Stomach smooth muscle (tissue), 2 donors: ENCODE data around the gene SMIM10L2A.
"Not testable (repeated sequence)": the region's sequence is repeated elsewhere in the genome, so short reads cannot be mapped to it uniquely, and the experiment has no call there.

ENCODE experiments used
- H3K27ac ChIP-seq: one replicate; pipeline ENCODE4 v1.7.0; 2013; ENCODE audit warnings: mild to moderate bottlenecking, low read length, inconsistent platforms
- H3K27me3 ChIP-seq, 2 donors: one replicate each; pipeline ENCODE4 v1.7.0; 2013; ENCODE audit warnings: low read length in 2 of 2; ENCODE audit not compliant: insufficient read depth in 2 of 2, control insufficient read depth in 1 of 2
- H3K36me3 ChIP-seq, 2 donors: one replicate each; pipeline ENCODE4 v1.7.0; 2013; ENCODE audit warnings: low read length in 2 of 2; ENCODE audit not compliant: control insufficient read depth in 2 of 2, insufficient read depth in 2 of 2
- H3K4me1 ChIP-seq: one replicate; pipeline ENCODE4 v1.7.0; 2013; ENCODE audit warnings: low read length; ENCODE audit not compliant: control insufficient read depth, insufficient read depth
- H3K4me3 ChIP-seq, 2 donors: one replicate each; pipeline ENCODE4 v1.7.0; 2013; ENCODE audit warnings: low read length in 2 of 2
- H3K9ac ChIP-seq, 2 donors: one replicate each; pipeline ENCODE4 v1.7.0; 2013; ENCODE audit warnings: low read length in 2 of 2, mild to moderate bottlenecking in 1 of 2
- H3K9me3 ChIP-seq, 2 donors: one replicate each; pipeline ENCODE4 v1.7.0; 2013; ENCODE audit warnings: low read length in 2 of 2; ENCODE audit not compliant: control insufficient read depth in 2 of 2
- donor health status: healthy.
- donor health status: Pancreatic carcinoma.

The SMIM10L2A gene

DNA sequence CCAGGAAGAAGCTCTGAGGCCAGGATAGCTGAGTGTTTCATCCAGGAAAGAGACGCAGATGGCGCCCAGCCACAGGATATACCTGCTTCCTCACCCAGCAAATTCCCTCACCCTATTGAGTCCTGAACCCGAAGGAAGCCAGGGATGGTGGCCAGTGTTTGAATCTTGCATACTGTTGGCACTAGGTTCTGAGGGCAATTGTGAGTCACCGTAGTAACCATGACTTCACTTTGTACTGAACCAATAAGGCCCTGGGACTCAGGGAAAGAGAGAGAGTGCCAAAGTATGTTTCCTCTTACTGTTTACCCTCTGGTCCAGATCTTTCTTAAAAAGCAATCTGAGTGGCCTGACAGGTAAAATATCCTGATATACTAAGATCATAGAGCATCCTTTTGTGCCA is 25.6 kb upstream of the SMIM10L2A start:
- H3K27ac ChIP-seq = no peak overlapping the region
- no peak overlapping the region for H3K9ac ChIP-seq
- H3K9me3 ChIP-seq = no peaks in the 10 kb centered on the region
- no peaks in the 10 kb centered on the region for H3K4me1 ChIP-seq
- no peaks in the 10 kb centered on the region for H3K36me3 ChIP-seq
- peaks cover 0 to 3% of the 10 kb centered on the region in 2 donors for H3K27me3 ChIP-seq
- H3K4me3 ChIP-seq = no peak overlapping the region

DNA sequence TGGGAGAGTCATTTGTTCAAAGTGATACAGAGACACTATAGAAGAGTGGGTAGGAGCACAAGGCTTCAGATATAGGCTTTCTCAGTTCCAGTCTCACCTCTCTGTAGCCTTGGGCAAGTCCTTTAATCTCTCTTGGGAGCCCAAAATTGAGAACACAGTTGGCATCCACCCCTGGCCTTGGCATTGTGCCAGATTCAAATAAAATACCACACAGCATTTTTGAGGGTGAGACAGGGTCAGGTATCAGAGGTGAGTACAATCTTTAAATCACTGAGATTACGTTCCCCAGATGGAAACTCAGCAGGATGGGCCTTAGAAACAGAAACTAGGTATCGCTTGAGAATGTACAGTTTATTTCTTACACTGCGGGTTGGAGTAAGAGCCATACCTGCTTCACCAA is 25.2 kb upstream of the SMIM10L2A start:
- H3K9ac ChIP-seq = no peak overlapping the region
- H3K4me1 ChIP-seq = no peaks in the 10 kb centered on the region
- no peak overlapping the region for H3K4me3 ChIP-seq
- H3K27me3 ChIP-seq = peaks cover 0 to 3% of the 10 kb centered on the region in 2 donors
- H3K9me3 ChIP-seq = no peaks in the 10 kb centered on the region
- H3K36me3 ChIP-seq = no peaks in the 10 kb centered on the region
- no peak overlapping the region for H3K27ac ChIP-seq

DNA sequence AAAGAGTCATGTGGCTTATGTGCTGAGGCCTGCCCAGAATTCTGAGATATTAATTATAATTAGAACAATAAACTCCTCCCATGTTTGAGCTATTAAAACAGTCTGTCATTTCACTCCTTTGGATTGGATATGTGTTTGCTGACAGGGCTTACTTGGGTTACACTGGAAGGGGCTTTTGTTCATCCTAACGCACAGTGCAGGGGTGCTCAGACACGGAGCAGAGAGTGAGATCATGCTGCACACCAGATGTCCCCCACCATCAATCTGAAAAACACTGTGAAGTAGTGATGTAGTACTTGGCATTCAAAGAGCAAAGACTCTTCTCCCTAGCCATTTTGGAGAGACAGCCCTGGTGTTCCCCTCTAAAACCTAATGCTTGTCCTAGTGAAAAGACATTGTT is 24.1 kb upstream of the SMIM10L2A start:
- Histone ChIP-seq H3K9ac (no peak overlapping the region), H3K9me3 (no peaks in the 10 kb centered on the region), H3K4me3 (no peak overlapping the region), H3K36me3 (no peaks in the 10 kb centered on the region), H3K27ac (no peak overlapping the region), H3K4me1 (no peaks in the 10 kb centered on the region), H3K27me3 (peaks cover 0 to 8% of the 10 kb centered on the region in 2 donors)

DNA sequence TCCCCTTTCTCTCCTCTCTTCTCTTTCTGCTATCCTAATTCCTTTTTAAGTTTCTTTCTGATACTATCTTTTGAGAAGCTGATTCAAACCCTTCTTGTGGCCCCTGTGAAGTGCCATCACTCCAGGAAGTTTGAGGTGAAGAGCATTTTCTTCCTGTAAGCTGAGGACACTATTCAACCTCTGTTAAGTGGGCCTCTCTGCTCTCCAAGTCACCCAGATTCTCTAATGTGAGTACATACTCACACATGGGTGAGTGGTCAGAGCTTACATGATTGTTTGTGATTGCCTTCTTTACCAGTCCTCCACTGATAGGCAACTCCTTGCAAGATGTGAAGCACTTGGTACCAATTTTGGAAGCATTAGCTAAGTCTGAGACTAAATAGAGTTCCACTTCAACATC is 18.4 kb upstream of the SMIM10L2A start:
- Histone ChIP-seq H3K4me1 (no peaks in the 10 kb centered on the region), H3K9me3 (no peaks in the 10 kb centered on the region), H3K27me3 (peaks cover 0 to 6% of the 10 kb centered on the region in 2 donors), H3K27ac (no peak overlapping the region), H3K9ac (no peak overlapping the region), H3K36me3 (no peaks in the 10 kb centered on the region), H3K4me3 (no peak overlapping the region)

DNA sequence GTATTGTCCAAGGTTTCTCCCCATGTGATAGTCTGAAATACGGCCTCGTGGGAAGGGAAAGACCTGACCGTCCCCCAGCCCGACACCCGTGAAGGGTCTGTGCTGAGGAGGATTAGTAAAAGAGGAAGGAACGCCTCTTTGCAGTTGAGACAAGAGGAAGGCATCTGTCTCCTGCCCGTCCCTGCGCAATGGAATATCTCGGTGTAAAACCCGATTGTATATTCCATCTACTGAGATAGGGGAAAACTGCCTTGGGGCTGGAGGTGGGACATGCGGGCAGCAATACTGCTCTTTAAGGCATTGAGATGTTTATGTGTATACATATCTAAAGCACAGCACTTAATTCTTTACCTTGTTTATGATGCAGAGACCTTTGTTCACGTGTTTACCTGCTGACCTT is 15.3 kb upstream of the SMIM10L2A start:
- H3K36me3 ChIP-seq, H3K4me3 ChIP-seq, H3K9ac ChIP-seq, H3K4me1 ChIP-seq, H3K27ac ChIP-seq, H3K9me3 ChIP-seq, H3K27me3 ChIP-seq: not testable (repeated sequence)

DNA sequence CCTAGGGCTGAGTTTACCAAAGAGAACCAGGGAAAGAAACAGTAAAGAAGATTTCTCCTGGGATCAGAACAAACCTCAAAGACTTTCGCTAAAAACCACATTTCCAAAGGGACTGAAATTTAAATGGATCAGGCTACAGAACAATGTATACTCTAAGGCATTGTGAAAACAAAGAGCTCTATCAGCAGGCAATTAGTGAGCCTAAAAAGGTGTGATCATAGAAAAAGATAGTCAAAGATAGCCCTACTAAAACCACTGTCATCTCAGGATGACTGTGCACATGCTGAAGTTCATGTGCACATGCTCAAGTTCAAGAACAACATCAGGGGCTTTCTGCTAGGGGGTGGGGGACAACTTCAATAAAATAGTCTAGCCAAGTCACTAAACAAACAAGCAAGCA is 12.9 kb upstream of the SMIM10L2A start:
- no peaks in the 10 kb centered on the region for H3K36me3 ChIP-seq
- H3K4me1 ChIP-seq = no peaks in the 10 kb centered on the region
- H3K9ac ChIP-seq = no peak overlapping the region
- no peak overlapping the region for H3K27ac ChIP-seq
- no peak overlapping the region for H3K4me3 ChIP-seq
- no peaks in the 10 kb centered on the region for H3K27me3 ChIP-seq
- H3K9me3 ChIP-seq = peaks cover 0 to 4% of the 10 kb centered on the region in 2 donors

DNA sequence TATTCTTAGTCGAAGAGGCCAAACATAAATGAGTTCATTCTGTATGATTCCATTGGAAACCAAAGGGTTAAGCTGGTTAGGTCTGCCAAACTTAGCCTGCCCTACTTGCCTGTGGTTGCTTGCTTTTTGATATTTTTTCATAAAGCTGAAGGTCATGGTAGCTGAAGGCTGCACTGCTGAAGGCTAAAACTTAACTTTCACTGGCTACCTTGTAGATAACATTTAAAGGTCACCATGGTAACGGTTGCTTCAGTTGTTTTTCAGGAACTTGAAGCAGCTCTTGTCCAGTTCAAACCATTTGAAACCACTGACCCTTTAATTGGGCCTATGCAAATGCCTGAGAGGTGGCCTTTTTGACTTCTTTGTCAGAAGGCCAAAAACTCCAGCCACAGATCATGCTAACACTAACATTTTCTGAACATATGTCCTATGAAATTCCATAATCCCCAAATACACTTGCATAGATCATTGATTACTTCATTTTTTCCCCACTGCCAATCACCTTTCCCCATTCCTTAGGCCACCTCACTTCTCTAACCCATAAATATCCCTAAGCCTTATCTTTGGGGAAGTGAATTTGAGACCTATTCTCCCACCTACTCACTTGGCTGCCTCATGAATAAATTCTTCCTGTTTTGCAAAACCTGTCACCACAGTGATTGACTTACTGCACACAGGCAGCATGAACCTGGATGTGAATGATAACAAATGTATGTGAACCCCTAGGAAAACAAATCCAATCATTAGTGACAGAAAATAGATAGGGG is 10.7 kb upstream of the SMIM10L2A start:
- H3K9ac ChIP-seq = no peak overlapping the region
- H3K4me3 ChIP-seq = no peak overlapping the region
- no peak overlapping the region for H3K27ac ChIP-seq
- no peaks in the 10 kb centered on the region for H3K4me1 ChIP-seq
- H3K27me3 ChIP-seq = no peaks in the 10 kb centered on the region
- peaks cover 0 to 4% of the 10 kb centered on the region in 2 donors for H3K9me3 ChIP-seq
- no peaks in the 10 kb centered on the region for H3K36me3 ChIP-seq

DNA sequence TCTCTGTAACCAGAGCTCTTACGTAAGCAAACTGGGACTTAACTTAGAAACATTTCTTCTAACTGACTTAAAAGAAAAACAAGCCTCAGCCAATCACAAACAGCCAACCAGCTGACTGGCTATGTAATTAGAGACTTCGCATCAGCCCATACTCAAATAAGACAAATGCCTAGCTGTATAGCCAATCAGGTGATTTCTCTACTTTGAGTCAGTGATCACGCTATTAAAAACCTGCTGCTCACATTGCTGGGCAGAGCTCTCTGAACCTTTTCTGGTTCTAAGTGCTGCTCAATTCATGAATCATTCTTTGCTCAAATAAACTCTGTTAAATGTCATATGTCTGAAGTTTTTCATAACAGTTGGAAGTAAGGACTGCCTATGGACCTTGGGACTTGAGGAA is 9.9 kb upstream of the SMIM10L2A start:
- H3K9ac ChIP-seq = no peak overlapping the region
- no peaks in the 10 kb centered on the region for H3K27me3 ChIP-seq
- H3K36me3 ChIP-seq = no peaks in the 10 kb centered on the region
- no peaks in the 10 kb centered on the region for H3K4me1 ChIP-seq
- no peak overlapping the region for H3K4me3 ChIP-seq
- H3K27ac ChIP-seq = no peak overlapping the region
- H3K9me3 ChIP-seq = peaks cover 0 to 4% of the 10 kb centered on the region in 2 donors

DNA sequence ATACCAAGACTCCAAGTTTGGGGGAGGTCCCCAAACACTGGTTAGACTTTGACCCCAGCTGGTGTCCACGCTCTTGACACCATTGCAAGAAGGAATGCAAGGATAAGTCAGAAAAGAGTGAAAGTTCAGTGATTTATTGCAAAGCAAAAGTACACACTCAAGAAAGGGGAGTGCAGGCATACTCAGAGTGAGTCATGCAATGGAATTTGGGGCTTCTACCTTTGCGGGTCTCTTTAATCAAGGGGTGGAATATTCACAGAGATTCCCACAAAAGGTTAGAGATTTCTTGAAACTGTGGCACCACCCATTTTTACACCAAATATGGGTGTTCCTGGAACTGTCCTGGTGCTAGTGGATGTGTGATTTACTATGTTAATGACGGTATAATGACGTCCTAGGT is 5.2 kb upstream of the SMIM10L2A start:
- Histone ChIP-seq H3K4me1 (peaks cover 3% of the 10 kb centered on the region), H3K27ac (no peak overlapping the region), H3K9me3 (peaks cover 0 to 4% of the 10 kb centered on the region in 2 donors), H3K27me3 (no peaks in the 10 kb centered on the region), H3K4me3 (no peak overlapping the region), H3K9ac (no peak overlapping the region), H3K36me3 (no peaks in the 10 kb centered on the region)

DNA sequence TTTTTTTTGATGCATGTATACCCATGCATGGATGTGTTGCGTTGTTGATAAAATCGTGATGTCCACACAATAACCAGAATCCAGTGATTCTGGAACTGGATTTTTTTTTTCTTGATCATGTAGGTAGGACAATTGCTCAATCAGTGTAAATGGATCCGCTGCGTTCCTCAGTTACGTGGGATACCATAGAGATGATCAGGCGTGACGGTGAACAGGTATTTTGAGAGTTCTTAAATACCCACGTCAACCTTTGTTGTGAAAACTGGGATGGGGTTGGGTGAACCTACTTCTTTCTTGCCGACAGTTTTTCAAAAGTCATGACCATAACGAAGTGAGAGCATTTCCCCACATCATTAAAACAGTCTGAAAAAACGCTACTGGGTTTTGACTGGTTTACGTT is 913 bp upstream of the SMIM10L2A start:
- no peak overlapping the region for H3K9ac ChIP-seq
- peaks cover 0 to 4% of the 10 kb centered on the region in 2 donors for H3K27me3 ChIP-seq
- no peaks in the 10 kb centered on the region for H3K9me3 ChIP-seq
- peaks cover 3% of the 10 kb centered on the region for H3K4me1 ChIP-seq
- no peak overlapping the region for H3K4me3 ChIP-seq
- no peak overlapping the region for H3K27ac ChIP-seq
- H3K36me3 ChIP-seq = no peaks in the 10 kb centered on the region

DNA sequence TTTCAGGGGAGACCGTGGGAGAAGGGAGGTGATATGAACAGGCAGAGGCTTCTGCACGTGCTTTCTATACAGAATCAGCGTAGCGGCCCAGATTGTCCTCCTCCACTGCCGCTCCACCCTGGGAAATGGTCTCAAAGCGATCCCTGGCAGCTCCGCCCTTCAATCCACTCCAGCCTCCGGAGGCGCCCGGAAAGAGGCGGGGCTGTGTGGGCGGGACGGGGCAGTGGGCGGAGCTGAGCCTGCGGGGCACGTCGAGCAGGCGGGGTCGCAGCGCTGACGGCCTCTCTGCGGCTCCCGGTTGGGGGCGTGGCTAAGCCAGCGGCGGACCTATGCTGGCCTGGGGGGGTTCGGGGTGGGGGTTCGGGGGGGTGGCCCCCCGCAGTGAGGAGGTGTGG is 210 bp upstream of the SMIM10L2A start:
- H3K4me3 ChIP-seq = peak overlapping the region; percentile 29 to 64
- no peaks in the 10 kb centered on the region for H3K9me3 ChIP-seq

More for the DNA sequence above, 210 bp upstream of the SMIM10L2A start:
- peaks cover 3% of the 10 kb centered on the region for H3K4me1 ChIP-seq
- H3K27ac ChIP-seq = no peak overlapping the region
- no peaks in the 10 kb centered on the region for H3K36me3 ChIP-seq
- peaks cover 0 to 4% of the 10 kb centered on the region in 2 donors for H3K27me3 ChIP-seq
- H3K9ac ChIP-seq = no peak overlapping the region
